CD14-positive monocyte (primary cell): ENCODE measurements around the gene INSYN2B. TPM values are rescaled to one million over a fixed set of nuclear protein-coding genes. Genes with fewer than 3 reads are reported as not detected.
A peak's percentile ranks its signal among the peaks of the same experiment; 100 is the strongest.

ENCODE experiments used
- DNase-seq, 3 donors: peaks; one replicate each; pipeline ENCODE4 v3.0.0-alpha.2; 2011 to 2022
- H2AFZ ChIP-seq: 2 replicates; pipeline ENCODE4 v1.6.0; 2012; ENCODE audit warnings: mild to moderate bottlenecking, low read depth, low read length, inconsistent platforms; ENCODE audit not compliant: insufficient read depth, poor library complexity, severe bottlenecking
- H3K27ac ChIP-seq, 2 donors: 1 replicate in 1 of 2; 2 replicates in 1 of 2; pipeline ENCODE4 v1.5.1; 2012 to 2013; ENCODE audit warnings: low read length in 2 of 2, control low read depth in 1 of 2, inconsistent platforms in 1 of 2, low read depth in 1 of 2, mild to moderate bottlenecking in 1 of 2
- H3K27me3 ChIP-seq, 2 donors: one replicate each; pipeline versions ENCODE4 v1.6.0 to v1.6.1; 2011 to 2013; ENCODE audit warnings: low read length in 2 of 2; ENCODE audit not compliant: control insufficient read depth in 2 of 2, insufficient read depth in 2 of 2
- H3K36me3 ChIP-seq, 2 donors: replicated peaks in 1 of 2; 1 replicate in 1 of 2; 2 replicates in 1 of 2; pipeline versions ENCODE4 v1.5.1 to v1.6.1; 2012 to 2013; ENCODE audit warnings: low read length in 2 of 2, control low read depth in 1 of 2, inconsistent platforms in 1 of 2, mild to moderate bottlenecking in 1 of 2; ENCODE audit not compliant: insufficient read depth in 2 of 2, control insufficient read depth in 1 of 2
- H3K4me1 ChIP-seq, 2 donors: 1 replicate in 1 of 2; 2 replicates in 1 of 2; pipeline versions ENCODE4 v1.5.1 to v1.6.1; 2012 to 2013; ENCODE audit warnings: low read length in 2 of 2, control low read depth in 1 of 2, inconsistent platforms in 1 of 2, mild to moderate bottlenecking in 1 of 2, moderate library complexity in 1 of 2; ENCODE audit not compliant: insufficient read depth in 2 of 2, control insufficient read depth in 1 of 2
- H3K4me2 ChIP-seq: replicated peaks from 2 replicates; pipeline ENCODE3; 2012; ENCODE audit warnings: low read length, moderate library complexity, mild to moderate bottlenecking; ENCODE audit not compliant: poor library complexity, severe bottlenecking; ENCODE audit errors: extremely low read depth
- H3K4me3 ChIP-seq, 3 experiments: fragments of 200-600 bp in 1 of 3; sonication (generic) in 1 of 3; replicated peaks in 1 of 3; 1 replicate in 2 of 3; 2 replicates in 1 of 3; pipeline ENCODE4 v1.5.1; 2011 to 2013; ENCODE audit warnings: low read length in 3 of 3, mild to moderate bottlenecking in 3 of 3, control low read depth in 2 of 3, low read depth in 2 of 3, inconsistent platforms in 1 of 3, moderate library complexity in 1 of 3
- H3K79me2 ChIP-seq: 2 replicates; pipeline ENCODE4 v1.6.0; 2012; ENCODE audit warnings: mild to moderate bottlenecking, control low read depth, inconsistent platforms, low read length, moderate library complexity; ENCODE audit not compliant: insufficient read depth
- H3K9ac ChIP-seq: 2 replicates; pipeline ENCODE4 v1.6.0; 2017; ENCODE audit warnings: low read length, mild to moderate bottlenecking; ENCODE audit not compliant: insufficient read depth, poor library complexity, severe bottlenecking
- H3K9me3 ChIP-seq, 2 donors: replicated peaks in 1 of 2; 1 replicate in 1 of 2; 2 replicates in 1 of 2; pipeline versions ENCODE4 v1.5.1 to v1.6.1; 2012 to 2013; ENCODE audit warnings: low read length in 2 of 2, control low read depth in 1 of 2; ENCODE audit not compliant: control insufficient read depth in 1 of 2, insufficient read depth in 1 of 2
- H4K20me1 ChIP-seq: 2 replicates; pipeline ENCODE4 v1.6.0; 2012; ENCODE audit warnings: mild to moderate bottlenecking, low read length, control low read depth, moderate library complexity; ENCODE audit not compliant: insufficient read depth
- H3K27ac Mint-ChIP-seq, 7 donors: one replicate each; pipeline ENCODE4 v1.8.0; 2020; ENCODE audit warnings: mild to moderate bottlenecking in 7 of 7, mixed read lengths in 7 of 7, moderate library complexity in 6 of 7, inconsistent platforms in 2 of 7
- H3K27me3 Mint-ChIP-seq, 3 donors: one replicate each; pipeline ENCODE4 v1.8.0; 2021 to 2022; ENCODE audit warnings: low read depth in 3 of 3, mild to moderate bottlenecking in 3 of 3, mixed read lengths in 3 of 3, moderate library complexity in 3 of 3, inconsistent platforms in 1 of 3
- H3K36me3 Mint-ChIP-seq, 2 donors: one replicate each; pipeline ENCODE4 v1.8.0; 2020; ENCODE audit warnings: mixed read lengths in 2 of 2, inconsistent platforms in 1 of 2, mild to moderate bottlenecking in 1 of 2
- H3K4me1 Mint-ChIP-seq: one replicate; pipeline ENCODE4 v1.8.0; 2020; ENCODE audit warnings: mild to moderate bottlenecking, mixed read lengths
- H3K4me3 Mint-ChIP-seq, 2 donors: one replicate each; pipeline ENCODE4 v1.8.0; 2020; ENCODE audit warnings: mild to moderate bottlenecking in 2 of 2, mixed read lengths in 2 of 2, moderate library complexity in 1 of 2
- H3K9me3 Mint-ChIP-seq, 7 donors: one replicate each; pipeline ENCODE4 v1.8.0; 2020 to 2022; ENCODE audit warnings: mixed read lengths in 7 of 7, mild to moderate bottlenecking in 6 of 7, moderate library complexity in 6 of 7, inconsistent platforms in 2 of 7
- CTCF ChIP-seq: fragments of 200-600 bp; IDR thresholded peaks from one replicate; pipeline ENCODE4 v1.8.0; 2022; ENCODE audit warnings: antibody characterized with exemption, mild to moderate bottlenecking
- WGBS: methylation state at CpG from one replicate; pipeline ENCODE4 v1.1.5; 2013; ENCODE audit warnings: missing lambda C conversion rate; ENCODE audit not compliant: insufficient coverage; 5-methylcytosine and 5-hydroxymethylcytosine counted together
- intact Hi-C, 2 donors: fragments of 100-400 bp; cut with micrococcal nuclease; formaldehyde crosslinking; loops; one replicate each; pipeline versions ENCODE4 v1.15.0 to v1.15.1; 2023
- polyA plus RNA-seq, 3 donors: library from polyadenylated mRNA; depleted of rRNA in 1 of 3; unstranded in 2 of 3; stranded (reverse) in 1 of 3; fragments of 300-500 nt in 2 of 3; fragments of >200 nt in 1 of 3; fragmentation: Illumina TruSeq in 2 of 3; gene quantifications; 1 replicate in 2 of 3; 2 replicates in 1 of 3; pipeline ENCODE4 v1.2.3, GENCODE V29; 2012 to 2021

Gene INSYN2B
- polyA plus RNA-seq, 3 donors = 0.17 TPM; not detected in 2

- Mint-ChIP-seq H3K27ac (peak overlapping the region in 2 of 7 donors; percentile 16 to 85), H3K36me3 (peaks cover 40 to 56% of the 10 kb centered on the region in 2 donors), H3K9me3 (peaks cover 0 to 2% (median 0%) of the 10 kb centered on the region in 7 donors), H3K4me3 (no peak overlapping the region), H3K4me1 (peaks cover 19% of the 10 kb centered on the region), H3K27me3 (no peaks in the 10 kb centered on the region)
- Histone ChIP-seq H3K4me2 (no peak overlapping the region), H3K36me3 (peaks cover 7 to 69% of the 10 kb centered on the region in 2 donors), H3K79me2 (peaks cover 16% of the 10 kb centered on the region), H3K27ac (peak overlapping the region in 1 of 2 donors; percentile 44), H4K20me1 (peaks cover 71% of the 10 kb centered on the region), H3K27me3 (no peaks in the 10 kb centered on the region), H2AFZ (no peak overlapping the region), H3K9ac (no peak overlapping the region), H3K4me1 (peaks cover 5 to 17% of the 10 kb centered on the region in 2 donors), H3K9me3 (no peaks in the 10 kb centered on the region), H3K4me3 (no peak overlapping the region)
- intact Hi-C loops = no loop called here
- no peak for DNase-seq
- no CpG with 5 or more reads among the region's 3 CpGs for WGBS
- TF ChIP-seq CTCF = no peak
Observed at GRCh38 chr5:169827769-169828168, 152.5 kb downstream of the INSYN2B start.

GRCh38 chr5:169826618-169827017, 153.7 kb downstream of the INSYN2B start:
- no peak for TF ChIP-seq CTCF
- Mint-ChIP-seq H3K4me3 (no peak overlapping the region), H3K27ac (peak overlapping the region in 1 of 7 donors; percentile 59), H3K36me3 (peaks cover 39 to 54% of the 10 kb centered on the region in 2 donors), H3K9me3 (peaks cover 0 to 2% (median 0%) of the 10 kb centered on the region in 7 donors), H3K4me1 (peaks cover 8% of the 10 kb centered on the region), H3K27me3 (no peaks in the 10 kb centered on the region)
- no peak overlapping the region for H3K4me2 ChIP-seq
- no peak for DNase-seq
- peaks cover 16% of the 10 kb centered on the region for H3K79me2 ChIP-seq
- peaks cover 0 to 5% of the 10 kb centered on the region in 2 donors for H3K4me1 ChIP-seq
- H3K9me3 ChIP-seq = no peaks in the 10 kb centered on the region
- intact Hi-C loops = no loop called here
- H4K20me1 ChIP-seq = peaks cover 59% of the 10 kb centered on the region
- no peak overlapping the region for H2AFZ ChIP-seq
- H3K27me3 ChIP-seq = no peaks in the 10 kb centered on the region
- no peak overlapping the region for H3K27ac ChIP-seq
- H3K4me3 ChIP-seq = no peak overlapping the region
- peaks cover 7 to 58% of the 10 kb centered on the region in 2 donors for H3K36me3 ChIP-seq
- no peak overlapping the region for H3K9ac ChIP-seq
- WGBS = 94% methylated on average over 2 of the region's 5 CpGs
